Brain microvascular endothelial cell (primary cell): ENCODE data around the gene ARFGAP1.

ENCODE experiments used
- DNase-seq: peaks from one replicate; pipeline ENCODE4 v3.0.0-alpha.2; 2020
- H3K27ac ChIP-seq: fragments of 250-450 bp; sonication (Bioruptor Pico); 2 replicates; pipeline ENCODE4 v1.5.1; 2020; ENCODE audit warnings: mild to moderate bottlenecking, moderate library complexity
- H3K27me3 ChIP-seq: fragments of 250-450 bp; sonication (Bioruptor Pico); replicated peaks from 2 replicates; pipeline ENCODE4 v1.5.1; 2020; ENCODE audit warnings: mild to moderate bottlenecking
- H3K36me3 ChIP-seq: fragments of 250-450 bp; sonication (Bioruptor Pico); replicated peaks from 2 replicates; pipeline ENCODE4 v1.5.1; 2020; ENCODE audit warnings: mild to moderate bottlenecking
- H3K4me3 ChIP-seq: 2 replicates; pipeline ENCODE4 v1.5.1; 2011; ENCODE audit warnings: low read depth, mild to moderate bottlenecking, control low read depth, low read length, moderate library complexity
- CTCF ChIP-seq: IDR thresholded peaks from 2 replicates; pipeline ENCODE4 v1.5.1; 2011; ENCODE audit warnings: low read depth, mild to moderate bottlenecking, moderate library complexity, low read length, control low read depth, inconsistent platforms; ENCODE audit errors: missing control alignments
- in situ Hi-C: cut with HindIII; loops from 2 replicates; pipeline ENCODE4 v1.10.0; 2017; ENCODE audit warnings: low sequenced_read_pairs, low pct_ligation_motif_present

The ARFGAP1 gene

GRCh38 chr20:63321148-63321831, 48.7 kb downstream of the ARFGAP1 start:
- in situ Hi-C loops: no loop called here
- H3K27me3 ChIP-seq: no peaks in the 10 kb centered on the region
- H3K4me3 ChIP-seq: no peak overlapping the region
- H3K36me3 ChIP-seq: no peaks in the 10 kb centered on the region
- TF ChIP-seq CTCF: no peak
- H3K27ac ChIP-seq: no peak overlapping the region
- no peak for DNase-seq

GRCh38 chr20:63322146-63322932, 49.7 kb downstream of the ARFGAP1 start:
- Histone ChIP-seq H3K27me3 (no peaks in the 10 kb centered on the region), H3K27ac (no peak overlapping the region), H3K36me3 (no peaks in the 10 kb centered on the region), H3K4me3 (no peak overlapping the region)
- in situ Hi-C loops: no loop called here
- no peak for DNase-seq
- no peak for TF ChIP-seq CTCF

GRCh38 chr20:63322933-63323273, 50.3 kb downstream of the ARFGAP1 start:
- no peaks in the 10 kb centered on the region for H3K36me3 ChIP-seq
- in situ Hi-C loops: no loop called here
- DNase-seq: no peak
- H3K27ac ChIP-seq: no peak overlapping the region
- TF ChIP-seq CTCF: no peak
- no peak overlapping the region for H3K4me3 ChIP-seq
- H3K27me3 ChIP-seq: no peaks in the 10 kb centered on the region

- no peak overlapping the region for H3K4me3 ChIP-seq
- no peak for DNase-seq
- no peaks in the 10 kb centered on the region for H3K27me3 ChIP-seq
- no peaks in the 10 kb centered on the region for H3K36me3 ChIP-seq
- in situ Hi-C loops: no loop called here
- peak; percentile 18 for TF ChIP-seq CTCF
- H3K27ac ChIP-seq: no peak overlapping the region
Measured at GRCh38 chr20:63323357-63323981, 50.9 kb downstream of the ARFGAP1 start.

- DNase-seq: no peak
- Histone ChIP-seq H3K4me3 (no peak overlapping the region), H3K36me3 (no peaks in the 10 kb centered on the region), H3K27me3 (no peaks in the 10 kb centered on the region), H3K27ac (no peak overlapping the region)
- in situ Hi-C loops: no loop called here
- TF ChIP-seq CTCF: no peak
Measured at GRCh38 chr20:63325021-63325471, 52.4 kb downstream of the ARFGAP1 start.
